Neural progenitor cell (in vitro differentiated cells): ENCODE data around the gene TRIM14.

Experiments used
- EZH2 ChIP-seq: fragments of 200-600 bp; sonication (generic); IDR thresholded peaks from 2 replicates; pipeline ENCODE4 v1.6.1; 2017; ENCODE audit warnings: antibody characterized with exemption, mild to moderate bottlenecking, moderate library complexity
- EZH2phosphoT487 ChIP-seq: fragments of 200-600 bp; sonication (generic); IDR thresholded peaks from 2 replicates; pipeline ENCODE4 v1.6.1; 2017; ENCODE audit warnings: antibody characterized with exemption
- TF ChIP-seq, protein P1 (sequence below): fragments of 200-600 bp; sonication (generic); IDR thresholded peaks from 2 replicates; pipeline ENCODE4 v1.5.1; 2017; ENCODE audit warnings: antibody characterized with exemption, mild to moderate bottlenecking

DNA sequence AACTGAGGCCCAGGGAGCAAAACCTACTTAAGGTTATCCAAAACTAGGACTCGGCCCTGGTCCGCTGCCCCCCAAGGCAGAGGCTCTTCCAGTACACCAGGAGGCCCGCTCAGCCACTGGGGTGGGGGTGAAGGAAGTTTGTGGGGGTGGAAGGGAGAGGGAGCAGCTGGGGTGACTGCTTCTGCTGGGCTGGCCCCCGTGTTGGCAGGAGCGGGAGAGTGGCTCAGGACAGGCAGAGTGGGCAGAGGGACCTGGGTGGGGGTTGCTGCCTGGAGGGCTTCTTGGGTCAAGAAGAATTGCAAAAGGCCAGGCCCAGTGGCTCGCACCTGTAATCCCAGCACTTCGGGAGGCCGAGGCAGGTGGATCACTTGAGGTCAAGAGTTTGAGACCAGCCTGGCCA is 8.2 kb upstream of the TRIM14 start:
- no peak for TF ChIP-seq EZH2phosphoT487
- TF ChIP-seq, protein P1, sequence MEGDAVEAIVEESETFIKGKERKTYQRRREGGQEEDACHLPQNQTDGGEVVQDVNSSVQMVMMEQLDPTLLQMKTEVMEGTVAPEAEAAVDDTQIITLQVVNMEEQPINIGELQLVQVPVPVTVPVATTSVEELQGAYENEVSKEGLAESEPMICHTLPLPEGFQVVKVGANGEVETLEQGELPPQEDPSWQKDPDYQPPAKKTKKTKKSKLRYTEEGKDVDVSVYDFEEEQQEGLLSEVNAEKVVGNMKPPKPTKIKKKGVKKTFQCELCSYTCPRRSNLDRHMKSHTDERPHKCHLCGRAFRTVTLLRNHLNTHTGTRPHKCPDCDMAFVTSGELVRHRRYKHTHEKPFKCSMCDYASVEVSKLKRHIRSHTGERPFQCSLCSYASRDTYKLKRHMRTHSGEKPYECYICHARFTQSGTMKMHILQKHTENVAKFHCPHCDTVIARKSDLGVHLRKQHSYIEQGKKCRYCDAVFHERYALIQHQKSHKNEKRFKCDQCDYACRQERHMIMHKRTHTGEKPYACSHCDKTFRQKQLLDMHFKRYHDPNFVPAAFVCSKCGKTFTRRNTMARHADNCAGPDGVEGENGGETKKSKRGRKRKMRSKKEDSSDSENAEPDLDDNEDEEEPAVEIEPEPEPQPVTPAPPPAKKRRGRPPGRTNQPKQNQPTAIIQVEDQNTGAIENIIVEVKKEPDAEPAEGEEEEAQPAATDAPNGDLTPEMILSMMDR = no peak
- TF ChIP-seq EZH2 = no peak
